Liver (tissue), 9 donors: ENCODE results near the gene MTURN. TPM values are rescaled to one million over a fixed set of nuclear protein-coding genes. Genes with fewer than 3 reads are reported as not detected.

Experiments used
- DNase-seq: peaks from one replicate; pipeline ENCODE4 v3.0.0-alpha.2; 2017; ENCODE audit warnings: low spot score
- H3K27ac ChIP-seq, 2 donors: one replicate each; pipeline ENCODE4 v1.7.0; 2013; ENCODE audit warnings: inconsistent platforms in 2 of 2, low read length in 2 of 2, control low read depth in 1 of 2, low read depth in 1 of 2, mild to moderate bottlenecking in 1 of 2
- H3K27me3 ChIP-seq, 4 donors: one replicate each; pipeline versions ENCODE4 v1.6.1 to v1.7.0; 2013; ENCODE audit warnings: low read length in 3 of 4, inconsistent platforms in 1 of 4, mild to moderate bottlenecking in 1 of 4, moderate library complexity in 1 of 4; ENCODE audit not compliant: control insufficient read depth in 4 of 4, insufficient read depth in 4 of 4
- H3K36me3 ChIP-seq, 4 donors: one replicate each; pipeline versions ENCODE4 v1.6.1 to v1.7.0; 2013; ENCODE audit warnings: low read length in 3 of 4, mild to moderate bottlenecking in 3 of 4, low read depth in 1 of 4, moderate library complexity in 1 of 4; ENCODE audit not compliant: control insufficient read depth in 4 of 4, insufficient read depth in 3 of 4
- H3K4me1 ChIP-seq, 4 donors: one replicate each; pipeline versions ENCODE4 v1.6.1 to v1.7.0; 2013; ENCODE audit warnings: low read length in 3 of 4, mild to moderate bottlenecking in 3 of 4, moderate library complexity in 1 of 4; ENCODE audit not compliant: control insufficient read depth in 4 of 4, insufficient read depth in 4 of 4
- H3K4me3 ChIP-seq, 3 donors: one replicate each; pipeline versions ENCODE4 v1.6.1 to v1.7.0; 2013; ENCODE audit warnings: low read length in 3 of 3, control low read depth in 1 of 3, low read depth in 1 of 3, mild to moderate bottlenecking in 1 of 3
- H3K9ac ChIP-seq, 2 donors: one replicate each; pipeline ENCODE4 v1.7.0; 2013; ENCODE audit warnings: low read length in 2 of 2, mild to moderate bottlenecking in 2 of 2, moderate library complexity in 2 of 2, control low read depth in 1 of 2, low read depth in 1 of 2
- H3K9me3 ChIP-seq, 4 donors: one replicate each; pipeline versions ENCODE4 v1.6.1 to v1.7.0; 2013; ENCODE audit warnings: low read length in 3 of 4; ENCODE audit not compliant: control insufficient read depth in 4 of 4
- ATF3 ChIP-seq: IDR thresholded peaks from 2 replicates; pipeline ENCODE4 v1.6.1; 2016; ENCODE audit warnings: antibody characterized with exemption
- CTCF ChIP-seq: fragments of 150-350 bp; IDR thresholded peaks from 2 replicates; pipeline ENCODE4 v1.5.1; 2017; ENCODE audit warnings: improper control_type of control experiment, low read depth, low read length; ENCODE audit not compliant: missing input control
- EGR1 ChIP-seq, 2 donors: IDR thresholded peaks; 2 replicates each; pipeline ENCODE4 v1.6.1; 2016 to 2018; ENCODE audit warnings: antibody characterized with exemption in 2 of 2, low read depth in 2 of 2
- FOXA1 ChIP-seq: IDR thresholded peaks from 2 replicates; pipeline ENCODE4 v1.6.1; 2016; ENCODE audit warnings: antibody characterized with exemption
- FOXA2 ChIP-seq: IDR thresholded peaks from 2 replicates; pipeline ENCODE4 v1.6.1; 2016; ENCODE audit warnings: antibody characterized with exemption
- GABPA ChIP-seq, 2 donors: IDR thresholded peaks in 1 of 2; conservative IDR thresholded peaks in 1 of 2; 2 replicates each; pipeline ENCODE4 v1.6.1; 2016; ENCODE audit warnings: antibody characterized with exemption in 2 of 2, mild to moderate bottlenecking in 1 of 2, moderate library complexity in 1 of 2
- HNF4A ChIP-seq, 2 donors: conservative IDR thresholded peaks; 2 replicates each; pipeline ENCODE4 v1.6.1; 2016; ENCODE audit warnings: antibody characterized with exemption in 2 of 2, mild to moderate bottlenecking in 2 of 2
- HNF4G ChIP-seq: IDR thresholded peaks from 2 replicates; pipeline ENCODE4 v1.6.1; 2016; ENCODE audit warnings: antibody characterized with exemption
- JUND ChIP-seq, 2 donors: IDR thresholded peaks; 2 replicates each; pipeline ENCODE4 v1.6.1; 2016; ENCODE audit warnings: antibody characterized with exemption in 2 of 2
- MAX ChIP-seq: IDR thresholded peaks from 2 replicates; pipeline ENCODE4 v1.6.1; 2016; ENCODE audit warnings: antibody characterized with exemption
- NR2F2 ChIP-seq: IDR thresholded peaks from 2 replicates; pipeline ENCODE4 v1.6.1; 2016; ENCODE audit warnings: antibody characterized with exemption
- RAD21 ChIP-seq, 2 donors: IDR thresholded peaks; 2 replicates each; pipeline ENCODE4 v1.6.1; 2016; ENCODE audit warnings: antibody characterized with exemption in 2 of 2, mild to moderate bottlenecking in 2 of 2
- SP1 ChIP-seq: IDR thresholded peaks from 2 replicates; pipeline ENCODE4 v1.6.1; 2018; ENCODE audit warnings: antibody characterized with exemption, mild to moderate bottlenecking
- TAF1 ChIP-seq: conservative IDR thresholded peaks from 2 replicates; pipeline ENCODE4 v1.6.1; 2016; ENCODE audit warnings: antibody characterized with exemption, mild to moderate bottlenecking
- YY1 ChIP-seq: IDR thresholded peaks from 2 replicates; pipeline ENCODE4 v1.6.1; 2016; ENCODE audit warnings: antibody characterized with exemption, mild to moderate bottlenecking
- ZBTB33 ChIP-seq: IDR thresholded peaks from 2 replicates; pipeline ENCODE4 v1.6.1; 2016; ENCODE audit warnings: antibody characterized with exemption
- polyA plus RNA-seq, 2 donors: library from polyadenylated mRNA; stranded (reverse) in 1 of 2; unstranded in 1 of 2; fragments of 200-250 nt in 1 of 2; fragments of >200 nt in 1 of 2; fragmentation: Nextera tagmentation in 1 of 2; extraction: Ambion mirVana in 1 of 2; gene quantifications; one replicate each; pipeline versions ENCODE4 v1.2.1 to v1.2.3, GENCODE V29; 2013 to 2015
- total RNA-seq, 2 donors: library from RNA; depleted of rRNA; stranded (reverse); fragments of >200 nt; gene quantifications; one replicate each; pipeline ENCODE4 v1.2.3, GENCODE V29; 2014
- TF ChIP-seq, protein P1 (sequence below): IDR thresholded peaks from 2 replicates; pipeline ENCODE4 v1.6.1; 2016; ENCODE audit warnings: antibody characterized with exemption, mild to moderate bottlenecking
- donor health status: healthy.
- donor health status: healthy.
- donor health status: healthy.
- donor health status: healthy.
- donor health status: healthy.

The MTURN gene
- total and polyA plus RNA-seq, 4 donors, result 2.4 to 14.4 (median 6.1) TPM

DNA sequence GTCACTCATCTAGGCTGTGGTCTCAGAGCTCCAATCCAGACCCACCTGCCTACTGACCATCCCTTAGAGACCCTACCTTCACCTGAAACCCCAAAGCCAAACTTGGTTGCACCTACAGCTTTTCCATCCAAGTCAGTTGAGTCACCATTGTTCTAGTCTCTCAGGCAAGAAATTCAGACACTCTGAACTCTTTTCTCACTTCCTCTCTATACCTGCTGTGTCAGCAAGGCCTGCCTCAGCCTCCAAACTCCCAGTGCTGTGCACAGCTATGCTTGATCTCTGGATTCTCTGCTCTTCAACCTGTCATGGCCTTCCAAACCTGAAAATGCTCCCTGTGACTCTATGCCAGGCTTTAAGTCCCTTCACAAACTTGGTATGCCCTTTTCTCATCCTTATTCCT is 47.4 kb upstream of the MTURN start:
- no peak for DNase-seq
- no peak overlapping the region for H3K4me3 ChIP-seq
- no peak overlapping the region for H3K27ac ChIP-seq
- H3K9me3 ChIP-seq, result no peaks in the 10 kb centered on the region
- H3K4me1 ChIP-seq, result no peaks in the 10 kb centered on the region
- H3K36me3 ChIP-seq, result no peaks in the 10 kb centered on the region
- H3K9ac ChIP-seq, result no peak overlapping the region
- TF ChIP-seq HNF4A (conservative IDR thresholded peaks at IDR 0.05) (no peak), FOXA2 (no peak), EGR1 (IDR thresholded peaks at IDR 0.05; ENCODE audit: low read depth in 2 of 2) (no peak), JUND (IDR thresholded peaks at IDR 0.05) (no peak), RAD21 (IDR thresholded peaks at IDR 0.05) (no peak), CTCF (no peak), TAF1 (no peak), HNF4G (no peak), YY1 (no peak), GABPA (IDR thresholded peaks at IDR 0.05 in 1 of 2, conservative IDR thresholded peaks at IDR 0.05 in 1 of 2) (no peak), MAX (no peak), FOXA1 (no peak), NR2F2 (no peak)
- TF ChIP-seq, protein P1, sequence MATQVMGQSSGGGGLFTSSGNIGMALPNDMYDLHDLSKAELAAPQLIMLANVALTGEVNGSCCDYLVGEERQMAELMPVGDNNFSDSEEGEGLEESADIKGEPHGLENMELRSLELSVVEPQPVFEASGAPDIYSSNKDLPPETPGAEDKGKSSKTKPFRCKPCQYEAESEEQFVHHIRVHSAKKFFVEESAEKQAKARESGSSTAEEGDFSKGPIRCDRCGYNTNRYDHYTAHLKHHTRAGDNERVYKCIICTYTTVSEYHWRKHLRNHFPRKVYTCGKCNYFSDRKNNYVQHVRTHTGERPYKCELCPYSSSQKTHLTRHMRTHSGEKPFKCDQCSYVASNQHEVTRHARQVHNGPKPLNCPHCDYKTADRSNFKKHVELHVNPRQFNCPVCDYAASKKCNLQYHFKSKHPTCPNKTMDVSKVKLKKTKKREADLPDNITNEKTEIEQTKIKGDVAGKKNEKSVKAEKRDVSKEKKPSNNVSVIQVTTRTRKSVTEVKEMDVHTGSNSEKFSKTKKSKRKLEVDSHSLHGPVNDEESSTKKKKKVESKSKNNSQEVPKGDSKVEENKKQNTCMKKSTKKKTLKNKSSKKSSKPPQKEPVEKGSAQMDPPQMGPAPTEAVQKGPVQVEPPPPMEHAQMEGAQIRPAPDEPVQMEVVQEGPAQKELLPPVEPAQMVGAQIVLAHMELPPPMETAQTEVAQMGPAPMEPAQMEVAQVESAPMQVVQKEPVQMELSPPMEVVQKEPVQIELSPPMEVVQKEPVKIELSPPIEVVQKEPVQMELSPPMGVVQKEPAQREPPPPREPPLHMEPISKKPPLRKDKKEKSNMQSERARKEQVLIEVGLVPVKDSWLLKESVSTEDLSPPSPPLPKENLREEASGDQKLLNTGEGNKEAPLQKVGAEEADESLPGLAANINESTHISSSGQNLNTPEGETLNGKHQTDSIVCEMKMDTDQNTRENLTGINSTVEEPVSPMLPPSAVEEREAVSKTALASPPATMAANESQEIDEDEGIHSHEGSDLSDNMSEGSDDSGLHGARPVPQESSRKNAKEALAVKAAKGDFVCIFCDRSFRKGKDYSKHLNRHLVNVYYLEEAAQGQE, result no peak
- H3K27me3 ChIP-seq, result no peaks in the 10 kb centered on the region

DNA sequence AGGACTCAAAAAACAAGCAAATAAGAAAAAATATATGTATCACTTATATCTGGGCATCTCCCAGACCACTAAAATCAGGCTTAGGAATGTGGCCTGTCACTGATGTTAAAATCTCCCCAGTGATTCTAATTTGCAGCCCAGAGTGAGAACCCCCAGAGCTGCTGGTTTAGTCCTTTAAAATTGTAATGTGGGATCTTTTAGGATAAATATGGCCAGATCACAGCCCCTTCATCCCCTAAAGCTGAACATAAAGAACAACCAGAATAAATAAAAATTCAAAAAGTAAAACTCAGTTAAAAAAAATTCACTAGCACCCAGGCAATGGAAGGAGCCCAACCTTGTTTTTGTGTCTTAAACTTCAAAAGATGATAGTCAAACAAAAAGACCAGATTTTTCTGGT is 46.4 kb upstream of the MTURN start:
- no peak overlapping the region for H3K9ac ChIP-seq
- H3K27me3 ChIP-seq, result no peaks in the 10 kb centered on the region
- TF ChIP-seq TAF1 (no peak), EGR1 (IDR thresholded peaks at IDR 0.05; ENCODE audit: low read depth in 2 of 2) (no peak), SP1 (no peak), ATF3 (no peak), HNF4G (no peak), NR2F2 (no peak), CTCF (no peak), GABPA (IDR thresholded peaks at IDR 0.05 in 1 of 2, conservative IDR thresholded peaks at IDR 0.05 in 1 of 2) (no peak), FOXA2 (no peak), FOXA1 (no peak), HNF4A (conservative IDR thresholded peaks at IDR 0.05) (no peak), MAX (no peak), YY1 (no peak), JUND (IDR thresholded peaks at IDR 0.05) (no peak), ZBTB33 (no peak), RAD21 (IDR thresholded peaks at IDR 0.05) (no peak)
- TF ChIP-seq, protein P1, result no peak
- DNase-seq, result no peak
- H3K4me3 ChIP-seq, result no peak overlapping the region
- H3K9me3 ChIP-seq, result no peaks in the 10 kb centered on the region
- no peak overlapping the region for H3K27ac ChIP-seq
- H3K36me3 ChIP-seq, result no peaks in the 10 kb centered on the region
- no peaks in the 10 kb centered on the region for H3K4me1 ChIP-seq
